Activated naive CD8-positive, alpha-beta T cell treated with anti-CD3 and anti-CD28 coated beads, Interleukin-2, amount 50 U/mL, for 24 hours (primary cell): ENCODE data around the gene ZNF496.

Experiments
- ATAC-seq: fragments of 150-1000 bp; cut with Tn5 transposase; one replicate; pipeline ENCODE4 v1.10.0; 2021
- DNase-seq: peaks from one replicate; pipeline ENCODE4 v3.0.0; 2021
- H3K27ac Mint-ChIP-seq: one replicate; pipeline ENCODE4 v1.8.0; 2021; ENCODE audit warnings: mild to moderate bottlenecking, mixed read lengths
- H3K27me3 Mint-ChIP-seq: one replicate; pipeline ENCODE4 v1.8.0; 2021; ENCODE audit warnings: mixed read lengths
- H3K36me3 Mint-ChIP-seq: one replicate; pipeline ENCODE4 v1.8.0; 2021; ENCODE audit warnings: low read depth, mixed read lengths
- H3K4me1 Mint-ChIP-seq: one replicate; pipeline ENCODE4 v1.8.0; 2021; ENCODE audit warnings: mixed read lengths
- H3K4me3 Mint-ChIP-seq: one replicate; pipeline ENCODE4 v1.8.0; 2021; ENCODE audit warnings: mild to moderate bottlenecking, moderate library complexity, mixed read lengths
- H3K9me3 Mint-ChIP-seq: one replicate; pipeline ENCODE4 v1.8.0; 2021; ENCODE audit warnings: mixed read lengths

The ZNF496 gene

GRCh38 chr1:247343801-247344200 lies 12.1 kb upstream of the ZNF496 start:
- Mint-ChIP-seq H3K27me3 (peaks cover 7% of the 10 kb centered on the region), H3K4me3 (no peak overlapping the region), H3K27ac (no peak overlapping the region), H3K4me1 (peaks cover 11% of the 10 kb centered on the region), H3K36me3 (peaks cover 2% of the 10 kb centered on the region), H3K9me3 (no peaks in the 10 kb centered on the region)
- ATAC-seq (no peak), DNase-seq (no peak)

- no peak overlapping the region for H3K27ac Mint-ChIP-seq
- H3K4me3 Mint-ChIP-seq = no peak overlapping the region
- no peak for ATAC-seq
Observed at GRCh38 chr1:247338723-247339275, 7.1 kb upstream of the ZNF496 start.

GRCh38 chr1:247337961-247338360 lies 6.3 kb upstream of the ZNF496 start:
- no peaks in the 10 kb centered on the region for H3K9me3 Mint-ChIP-seq
- DNase-seq (no peak), ATAC-seq (no peak)
- H3K4me1 Mint-ChIP-seq = peaks cover 22% of the 10 kb centered on the region
- peaks cover 4% of the 10 kb centered on the region for H3K36me3 Mint-ChIP-seq
- no peak overlapping the region for H3K27ac Mint-ChIP-seq
- H3K4me3 Mint-ChIP-seq = no peak overlapping the region
- no peaks in the 10 kb centered on the region for H3K27me3 Mint-ChIP-seq

More at GRCh38 chr1:247338723-247339275, 7.1 kb upstream of the ZNF496 start:
- Mint-ChIP-seq H3K4me1 (peaks cover 21% of the 10 kb centered on the region), H3K27me3 (no peaks in the 10 kb centered on the region), H3K36me3 (peaks cover 4% of the 10 kb centered on the region), H3K9me3 (no peaks in the 10 kb centered on the region)
- DNase-seq = no peak

- ATAC-seq (no peak), DNase-seq (no peak)
- no peaks in the 10 kb centered on the region for H3K9me3 Mint-ChIP-seq
- no peak overlapping the region for H3K27ac Mint-ChIP-seq
- no peak overlapping the region for H3K4me3 Mint-ChIP-seq
- peaks cover 19% of the 10 kb centered on the region for H3K4me1 Mint-ChIP-seq
- peaks cover 4% of the 10 kb centered on the region for H3K36me3 Mint-ChIP-seq
- H3K27me3 Mint-ChIP-seq = no peaks in the 10 kb centered on the region
Observed at GRCh38 chr1:247337250-247337746, 5.6 kb upstream of the ZNF496 start.

GRCh38 chr1:247336390-247336789 lies 4.7 kb upstream of the ZNF496 start:
- Mint-ChIP-seq H3K27ac (no peak overlapping the region), H3K4me3 (no peak overlapping the region), H3K4me1 (peaks cover 19% of the 10 kb centered on the region), H3K36me3 (peaks cover 4% of the 10 kb centered on the region), H3K27me3 (no peaks in the 10 kb centered on the region), H3K9me3 (no peaks in the 10 kb centered on the region)
- DNase-seq (no peak), ATAC-seq (no peak)

- Mint-ChIP-seq H3K27ac (no peak overlapping the region), H3K4me3 (no peak overlapping the region), H3K9me3 (no peaks in the 10 kb centered on the region), H3K4me1 (peaks cover 19% of the 10 kb centered on the region), H3K27me3 (no peaks in the 10 kb centered on the region), H3K36me3 (peaks cover 4% of the 10 kb centered on the region)
- ATAC-seq (no peak), DNase-seq (no peak)
Observed at GRCh38 chr1:247335882-247336281, 4.2 kb upstream of the ZNF496 start.

GRCh38 chr1:247334378-247335133 lies 2.9 kb upstream of the ZNF496 start:
- Mint-ChIP-seq H3K4me1 (peaks cover 28% of the 10 kb centered on the region), H3K27ac (no peak overlapping the region), H3K9me3 (no peaks in the 10 kb centered on the region), H3K4me3 (no peak overlapping the region), H3K36me3 (peaks cover 13% of the 10 kb centered on the region), H3K27me3 (no peaks in the 10 kb centered on the region)
- DNase-seq = no peak
- no peak for ATAC-seq

GRCh38 chr1:247332623-247333361 lies 1.1 kb upstream of the ZNF496 start:
- peaks cover 17% of the 10 kb centered on the region for H3K36me3 Mint-ChIP-seq
- ATAC-seq = no peak
- peak overlapping the region; percentile 65 for H3K27ac Mint-ChIP-seq
- H3K4me3 Mint-ChIP-seq = peak overlapping the region; percentile 80
- no peak for DNase-seq
- H3K27me3 Mint-ChIP-seq = no peaks in the 10 kb centered on the region
- peaks cover 31% of the 10 kb centered on the region for H3K4me1 Mint-ChIP-seq
- H3K9me3 Mint-ChIP-seq = no peaks in the 10 kb centered on the region

GRCh38 chr1:247332215-247332622 lies 552 bp upstream of the ZNF496 start:
- Mint-ChIP-seq H3K27me3 (no peaks in the 10 kb centered on the region), H3K4me3 (peak overlapping the region; percentile 80), H3K27ac (peak overlapping the region; percentile 65), H3K36me3 (peaks cover 19% of the 10 kb centered on the region), H3K4me1 (peaks cover 32% of the 10 kb centered on the region), H3K9me3 (no peaks in the 10 kb centered on the region)
- DNase-seq = peak; percentile 70
- peak; percentile 55 for ATAC-seq

- Mint-ChIP-seq H3K4me1 (peaks cover 38% of the 10 kb centered on the region), H3K4me3 (peak overlapping the region; percentile 85), H3K27ac (peak overlapping the region; percentile 73), H3K9me3 (no peaks in the 10 kb centered on the region), H3K27me3 (no peaks in the 10 kb centered on the region), H3K36me3 (peaks cover 20% of the 10 kb centered on the region)
- DNase-seq = peak; percentile 75
- ATAC-seq = peak; percentile 74
Observed at GRCh38 chr1:247331172-247331524, 519 bp downstream of the ZNF496 start.

- no peaks in the 10 kb centered on the region for H3K27me3 Mint-ChIP-seq
- no peak for DNase-seq
- ATAC-seq = no peak
- peaks cover 21% of the 10 kb centered on the region for H3K36me3 Mint-ChIP-seq
- H3K27ac Mint-ChIP-seq = peak overlapping the region; percentile 73
- H3K4me1 Mint-ChIP-seq = peaks cover 36% of the 10 kb centered on the region
- peak overlapping the region; percentile 85 for H3K4me3 Mint-ChIP-seq
- H3K9me3 Mint-ChIP-seq = no peaks in the 10 kb centered on the region
Observed at GRCh38 chr1:247330548-247331171, 1.0 kb downstream of the ZNF496 start.

GRCh38 chr1:247329097-247329617 lies 2.5 kb downstream of the ZNF496 start:
- DNase-seq (no peak), ATAC-seq (no peak)
- Mint-ChIP-seq H3K27me3 (no peaks in the 10 kb centered on the region), H3K27ac (no peak overlapping the region), H3K4me3 (no peak overlapping the region), H3K36me3 (peaks cover 21% of the 10 kb centered on the region), H3K4me1 (peaks cover 34% of the 10 kb centered on the region), H3K9me3 (no peaks in the 10 kb centered on the region)

- H3K36me3 Mint-ChIP-seq = peaks cover 23% of the 10 kb centered on the region
- no peak overlapping the region for H3K4me3 Mint-ChIP-seq
- H3K27me3 Mint-ChIP-seq = no peaks in the 10 kb centered on the region
Observed at GRCh38 chr1:247328311-247328710, 3.4 kb downstream of the ZNF496 start.

GRCh38 chr1:247326411-247327130 lies 5.1 kb downstream of the ZNF496 start:
- peaks cover 36% of the 10 kb centered on the region for H3K36me3 Mint-ChIP-seq

More at GRCh38 chr1:247328311-247328710, 3.4 kb downstream of the ZNF496 start:
- ATAC-seq (no peak), DNase-seq (no peak)
- Mint-ChIP-seq H3K9me3 (no peaks in the 10 kb centered on the region), H3K27ac (no peak overlapping the region), H3K4me1 (peaks cover 33% of the 10 kb centered on the region)

More at GRCh38 chr1:247326411-247327130, 5.1 kb downstream of the ZNF496 start:
- no peaks in the 10 kb centered on the region for H3K9me3 Mint-ChIP-seq
- peaks cover 39% of the 10 kb centered on the region for H3K4me1 Mint-ChIP-seq
- no peak overlapping the region for H3K27ac Mint-ChIP-seq
- no peaks in the 10 kb centered on the region for H3K27me3 Mint-ChIP-seq
- DNase-seq (no peak), ATAC-seq (no peak)
- H3K4me3 Mint-ChIP-seq = no peak overlapping the region
